ENCODE data around the gene DENND5B.
"Not testable (repeated sequence)": the region's sequence is repeated elsewhere in the genome, so short reads cannot be mapped to it uniquely, and the experiment has no call there.

Gene DENND5B

DNA sequence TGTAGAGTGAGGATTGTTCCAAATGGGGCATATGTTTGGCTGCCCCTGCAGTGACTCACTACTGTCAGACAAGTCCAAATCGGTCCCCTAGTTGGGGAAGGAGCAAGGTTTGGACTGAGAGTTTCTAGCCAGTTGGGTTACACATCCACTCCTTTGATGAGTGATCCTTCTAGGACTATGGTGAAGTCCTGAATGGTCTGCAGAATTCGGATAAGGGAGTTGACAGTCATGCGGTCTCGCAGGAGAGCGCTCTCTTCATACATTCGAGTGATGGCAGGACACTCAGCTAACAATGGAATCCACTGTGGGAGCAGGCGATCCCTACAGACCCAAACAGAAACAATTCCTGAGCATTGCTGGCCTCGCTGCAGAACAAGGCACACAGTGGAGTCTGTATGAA lies 203.5 kb downstream of the DENND5B start:
- no peak for DNase-seq (ENCODE audit: low read depth in 1 of 2, low spot score in 1 of 2)
- H3K27ac ChIP-seq (replicated peaks), result no peak overlapping the region
- no peaks in the 10 kb centered on the region for H3K27me3 ChIP-seq (ENCODE audit: insufficient read depth, poor library complexity, severe bottlenecking)
- no peak overlapping the region for H3K4me3 ChIP-seq (replicated peaks; ENCODE audit: insufficient read depth, low read length)
- TF ChIP-seq, protein P1, sequence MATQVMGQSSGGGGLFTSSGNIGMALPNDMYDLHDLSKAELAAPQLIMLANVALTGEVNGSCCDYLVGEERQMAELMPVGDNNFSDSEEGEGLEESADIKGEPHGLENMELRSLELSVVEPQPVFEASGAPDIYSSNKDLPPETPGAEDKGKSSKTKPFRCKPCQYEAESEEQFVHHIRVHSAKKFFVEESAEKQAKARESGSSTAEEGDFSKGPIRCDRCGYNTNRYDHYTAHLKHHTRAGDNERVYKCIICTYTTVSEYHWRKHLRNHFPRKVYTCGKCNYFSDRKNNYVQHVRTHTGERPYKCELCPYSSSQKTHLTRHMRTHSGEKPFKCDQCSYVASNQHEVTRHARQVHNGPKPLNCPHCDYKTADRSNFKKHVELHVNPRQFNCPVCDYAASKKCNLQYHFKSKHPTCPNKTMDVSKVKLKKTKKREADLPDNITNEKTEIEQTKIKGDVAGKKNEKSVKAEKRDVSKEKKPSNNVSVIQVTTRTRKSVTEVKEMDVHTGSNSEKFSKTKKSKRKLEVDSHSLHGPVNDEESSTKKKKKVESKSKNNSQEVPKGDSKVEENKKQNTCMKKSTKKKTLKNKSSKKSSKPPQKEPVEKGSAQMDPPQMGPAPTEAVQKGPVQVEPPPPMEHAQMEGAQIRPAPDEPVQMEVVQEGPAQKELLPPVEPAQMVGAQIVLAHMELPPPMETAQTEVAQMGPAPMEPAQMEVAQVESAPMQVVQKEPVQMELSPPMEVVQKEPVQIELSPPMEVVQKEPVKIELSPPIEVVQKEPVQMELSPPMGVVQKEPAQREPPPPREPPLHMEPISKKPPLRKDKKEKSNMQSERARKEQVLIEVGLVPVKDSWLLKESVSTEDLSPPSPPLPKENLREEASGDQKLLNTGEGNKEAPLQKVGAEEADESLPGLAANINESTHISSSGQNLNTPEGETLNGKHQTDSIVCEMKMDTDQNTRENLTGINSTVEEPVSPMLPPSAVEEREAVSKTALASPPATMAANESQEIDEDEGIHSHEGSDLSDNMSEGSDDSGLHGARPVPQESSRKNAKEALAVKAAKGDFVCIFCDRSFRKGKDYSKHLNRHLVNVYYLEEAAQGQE (IDR thresholded peaks at IDR 0.05; ENCODE audit: insufficient replicate concordance, low read depth), result no peak
- no peak for TF ChIP-seq SPI1 (IDR thresholded peaks at IDR 0.05; ENCODE audit: borderline replicate concordance, low read depth)
- TF ChIP-seq, protein P2, sequence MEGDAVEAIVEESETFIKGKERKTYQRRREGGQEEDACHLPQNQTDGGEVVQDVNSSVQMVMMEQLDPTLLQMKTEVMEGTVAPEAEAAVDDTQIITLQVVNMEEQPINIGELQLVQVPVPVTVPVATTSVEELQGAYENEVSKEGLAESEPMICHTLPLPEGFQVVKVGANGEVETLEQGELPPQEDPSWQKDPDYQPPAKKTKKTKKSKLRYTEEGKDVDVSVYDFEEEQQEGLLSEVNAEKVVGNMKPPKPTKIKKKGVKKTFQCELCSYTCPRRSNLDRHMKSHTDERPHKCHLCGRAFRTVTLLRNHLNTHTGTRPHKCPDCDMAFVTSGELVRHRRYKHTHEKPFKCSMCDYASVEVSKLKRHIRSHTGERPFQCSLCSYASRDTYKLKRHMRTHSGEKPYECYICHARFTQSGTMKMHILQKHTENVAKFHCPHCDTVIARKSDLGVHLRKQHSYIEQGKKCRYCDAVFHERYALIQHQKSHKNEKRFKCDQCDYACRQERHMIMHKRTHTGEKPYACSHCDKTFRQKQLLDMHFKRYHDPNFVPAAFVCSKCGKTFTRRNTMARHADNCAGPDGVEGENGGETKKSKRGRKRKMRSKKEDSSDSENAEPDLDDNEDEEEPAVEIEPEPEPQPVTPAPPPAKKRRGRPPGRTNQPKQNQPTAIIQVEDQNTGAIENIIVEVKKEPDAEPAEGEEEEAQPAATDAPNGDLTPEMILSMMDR (IDR thresholded peaks at IDR 0.05; ENCODE audit: insufficient read depth, low read length), result no peak
- no peak for TF ChIP-seq POLR2AphosphoS5 (IDR thresholded peaks at IDR 0.05; ENCODE audit: low read depth)
- TF ChIP-seq GABPA (IDR thresholded peaks at IDR 0.05; ENCODE audit: low read depth), result no peak

DNA sequence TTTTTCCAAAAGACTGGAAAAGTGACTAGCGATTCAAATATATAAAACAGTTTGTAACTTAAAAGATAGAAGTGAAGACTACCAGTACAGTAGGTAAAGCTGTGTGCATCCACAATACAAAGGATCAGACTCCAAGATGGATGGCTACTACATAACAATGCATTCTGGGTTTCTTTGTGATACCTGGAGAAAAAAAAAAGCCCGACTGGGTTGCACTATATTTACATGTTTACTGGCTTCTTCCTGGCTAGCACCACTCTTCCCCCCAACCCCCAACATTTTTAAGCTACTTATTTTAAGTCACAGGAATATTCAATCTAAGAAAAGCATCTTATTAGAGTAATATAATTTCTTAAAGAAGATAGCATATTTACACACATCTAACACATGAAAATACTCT lies 203.9 kb downstream of the DENND5B start:
- no peak for DNase-seq (ENCODE audit: low read depth in 1 of 2, low spot score in 1 of 2)
- TF ChIP-seq, protein P1 (IDR thresholded peaks at IDR 0.05; ENCODE audit: insufficient replicate concordance, low read depth), result no peak
- TF ChIP-seq SPI1 (IDR thresholded peaks at IDR 0.05; ENCODE audit: borderline replicate concordance, low read depth), result no peak
- TF ChIP-seq GABPA (IDR thresholded peaks at IDR 0.05; ENCODE audit: low read depth), result no peak
- TF ChIP-seq, protein P2 (IDR thresholded peaks at IDR 0.05; ENCODE audit: insufficient read depth, low read length), result no peak
- TF ChIP-seq POLR2AphosphoS5 (IDR thresholded peaks at IDR 0.05; ENCODE audit: low read depth), result no peak
- H3K27me3 ChIP-seq (ENCODE audit: insufficient read depth, poor library complexity, severe bottlenecking), result no peaks in the 10 kb centered on the region
- H3K4me3 ChIP-seq (replicated peaks; ENCODE audit: insufficient read depth, low read length), result no peak overlapping the region
- no peak overlapping the region for H3K27ac ChIP-seq (replicated peaks)

DNA sequence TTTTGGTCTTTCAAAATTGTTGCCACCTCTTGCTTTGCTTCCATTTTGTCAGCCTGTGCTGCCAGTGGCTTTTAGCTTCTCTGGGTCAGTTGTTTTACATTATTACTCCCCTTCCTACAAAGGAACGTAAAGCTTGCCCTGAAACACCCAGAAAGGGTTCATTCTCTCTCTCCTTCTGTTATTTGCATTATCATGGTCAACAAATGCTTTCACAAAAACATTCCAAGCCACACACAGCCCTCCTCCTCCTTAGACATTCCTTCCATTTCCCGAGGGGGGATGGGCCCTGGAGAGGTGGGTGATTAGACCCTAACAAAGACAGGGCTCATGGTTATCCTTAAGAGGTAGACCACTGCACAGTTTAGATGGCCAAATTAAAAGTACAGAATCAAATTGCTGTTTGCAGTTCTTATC lies 204.6 kb downstream of the DENND5B start:
- H3K27me3 ChIP-seq (ENCODE audit: insufficient read depth, poor library complexity, severe bottlenecking), result no peaks in the 10 kb centered on the region
- DNase-seq (ENCODE audit: low read depth in 1 of 2, low spot score in 1 of 2), result no peak
- TF ChIP-seq, protein P2 (IDR thresholded peaks at IDR 0.05; ENCODE audit: insufficient read depth, low read length), result no peak
- TF ChIP-seq POLR2AphosphoS5 (IDR thresholded peaks at IDR 0.05; ENCODE audit: low read depth) (no peak), SPI1 (IDR thresholded peaks at IDR 0.05; ENCODE audit: borderline replicate concordance, low read depth) (no peak), GABPA (IDR thresholded peaks at IDR 0.05; ENCODE audit: low read depth) (no peak)
- TF ChIP-seq, protein P1 (IDR thresholded peaks at IDR 0.05; ENCODE audit: insufficient replicate concordance, low read depth), result no peak
- H3K27ac ChIP-seq (replicated peaks), result no peak overlapping the region
- H3K4me3 ChIP-seq (replicated peaks; ENCODE audit: insufficient read depth, low read length), result no peak overlapping the region

DNA sequence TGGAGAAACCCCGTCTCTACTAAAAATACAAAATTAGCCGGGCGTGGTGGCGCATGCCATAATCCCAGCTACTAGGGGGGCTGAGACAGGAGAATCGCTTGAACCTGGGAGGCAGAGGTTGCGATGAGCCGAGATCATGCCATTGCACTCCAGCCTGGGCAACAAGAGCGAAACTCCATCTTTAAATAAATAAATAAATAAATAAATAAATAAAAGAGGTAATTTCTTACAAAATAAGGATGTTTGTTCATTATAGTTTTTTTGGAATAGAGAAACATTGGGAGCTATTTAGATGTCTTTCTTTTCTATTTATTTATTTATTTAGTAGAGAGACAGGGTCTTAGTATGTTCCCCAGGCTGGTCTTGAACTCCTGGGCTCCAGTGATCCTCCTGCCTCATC lies 213.7 kb downstream of the DENND5B start:
- not testable (repeated sequence) for H3K4me3 ChIP-seq (replicated peaks; ENCODE audit: insufficient read depth, low read length); DNase-seq (ENCODE audit: low read depth in 1 of 2, low spot score in 1 of 2); H3K27me3 ChIP-seq (ENCODE audit: insufficient read depth, poor library complexity, severe bottlenecking); H3K27ac ChIP-seq (replicated peaks)

DNA sequence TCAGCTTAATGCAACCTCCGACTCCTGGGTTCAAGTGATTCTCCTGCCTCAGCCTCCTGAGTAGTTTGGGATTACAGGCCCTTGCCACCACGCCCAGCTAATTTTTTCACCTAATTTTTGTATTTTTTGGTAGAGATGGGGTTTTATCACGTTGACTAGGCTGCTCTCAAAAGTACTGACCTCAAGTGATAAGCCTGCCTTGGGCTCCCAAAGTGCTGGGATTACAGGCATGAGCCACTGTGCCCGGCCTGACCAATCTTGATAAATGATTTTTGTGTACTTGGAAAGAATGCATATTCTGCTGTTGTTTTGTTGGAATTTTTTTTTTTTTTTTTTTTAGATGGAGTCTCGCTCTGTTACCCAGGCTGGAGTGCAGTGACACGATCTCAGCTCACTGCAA lies 215.5 kb downstream of the DENND5B start:
- not testable (repeated sequence) for H3K4me3 ChIP-seq (replicated peaks; ENCODE audit: insufficient read depth, low read length); H3K27ac ChIP-seq (replicated peaks); DNase-seq (ENCODE audit: low read depth in 1 of 2, low spot score in 1 of 2); H3K27me3 ChIP-seq (ENCODE audit: insufficient read depth, poor library complexity, severe bottlenecking)
